Measurements from ENCODE around the gene TMEM218. TPM values are rescaled to one million over a fixed set of nuclear protein-coding genes. Genes with fewer than 3 reads are reported as not detected.

TMEM218 gene
- total and polyA plus RNA-seq, 10 of the 15 experiments (the other 5 are each of a cell fraction or from before 2014, with no cell fraction given) = 11.2 to 50.3 (median 28.8) TPM

GRCh38 chr11:125141686-125142535 is 30.5 kb upstream of the TMEM218 start (continued):
- TF ChIP-seq ZBTB11 (CRISPR knock-in tag; IDR thresholded peaks at IDR 0.05) = no peak
- no peak for TF ChIP-seq MYB (IDR thresholded peaks at IDR 0.05; ENCODE audit: borderline replicate concordance, low read depth, low read length)
- TF ChIP-seq RAD21 (IDR thresholded peaks at IDR 0.05; ENCODE audit: insufficient read depth, low read depth, low read length) = peak; percentile 78
- TF ChIP-seq RAD51 (IDR thresholded peaks at IDR 0.05) = no peak
- TF ChIP-seq CTCF (IDR thresholded peaks at IDR 0.05 in 2 of 3, conservative IDR thresholded peaks at IDR 0.05 in 1 of 3; ENCODE audit: control insufficient read depth in 2 of 3, extremely low read depth in 1 of 3, insufficient read depth in 1 of 3, low read depth in 3 of 3, low read length in 3 of 3) = peak; percentile 88 to 94 (median 92)
- TF ChIP-seq LARP7 (IDR thresholded peaks at IDR 0.05) = no peak
- peak; percentile 66; the same call in 1 of the 3 replicates for TF ChIP-seq POU2F2 (IDR thresholded peaks at IDR 0.05; ENCODE audit: borderline replicate concordance, low read depth, low read length)
